ENCODE results near the gene CDK2AP2.
A peak's percentile ranks its signal among the peaks of the same experiment; 100 is the strongest.
"Not testable (repeated sequence)": the region's sequence is repeated elsewhere in the genome, so short reads cannot be mapped to it uniquely, and the experiment has no call there.

Gene CDK2AP2

GRCh38 chr11:67523556-67524479, 15.9 kb upstream of the CDK2AP2 start:
- DNase-seq, result no peak

GRCh38 chr11:67522844-67523555, 15.0 kb upstream of the CDK2AP2 start, which contains the start of gene CABP2:
TSS of gene CABP2 (minus strand) at chr11:67523446. CDS start at chr11:67523326, 120 bp downstream.
- DNase-seq, result no peak

GRCh38 chr11:67522338-67522737, 14.4 kb upstream of the CDK2AP2 start:
- no peak for DNase-seq

GRCh38 chr11:67521924-67522323, 14.0 kb upstream of the CDK2AP2 start:
- DNase-seq, result no peak

- no peak for DNase-seq
These were observed 13.2 kb upstream of the CDK2AP2 start for GRCh38 chr11:67520856-67521824.

GRCh38 chr11:67519726-67520125, 11.8 kb upstream of the CDK2AP2 start:
- DNase-seq, result no peak

- no peak for DNase-seq
These were observed 10.0 kb upstream of the CDK2AP2 start for GRCh38 chr11:67517784-67518552.

- DNase-seq, result no peak
These were observed 8.8 kb upstream of the CDK2AP2 start for GRCh38 chr11:67516806-67517205.

GRCh38 chr11:67514116-67514515, 6.2 kb upstream of the CDK2AP2 start:
- DNase-seq, result no peak

- DNase-seq, result not testable (repeated sequence)
These were observed 3.6 kb upstream of the CDK2AP2 start for GRCh38 chr11:67511558-67511957.

- no peak for DNase-seq
These were observed 2.0 kb upstream of the CDK2AP2 start for GRCh38 chr11:67510023-67510345.

GRCh38 chr11:67508486-67509121, 642 bp upstream of the CDK2AP2 start:
- peak; percentile 99 for DNase-seq

- no peak for DNase-seq
These were observed 609 bp downstream of the CDK2AP2 start for GRCh38 chr11:67507242-67507863.

GRCh38 chr11:67506426-67507051, 1.4 kb downstream of the CDK2AP2 start:
- no peak for DNase-seq

- DNase-seq, result peak; percentile 99
These were observed 2.2 kb downstream of the CDK2AP2 start for GRCh38 chr11:67505605-67506396.

GRCh38 chr11:67504950-67505581, 2.9 kb downstream of the CDK2AP2 start, which contains the start of gene PITPNM1:
TSS of gene PITPNM1 (minus strand) at chr11:67505363. CDS start at chr11:67504180, 1,183 bp downstream.
- DNase-seq, result peak; percentile 93

- peak; percentile 84 for DNase-seq
These were observed 3.7 kb downstream of the CDK2AP2 start for GRCh38 chr11:67504005-67504949.

Data from 8988T (cell line).